Muscle layer of duodenum (tissue), 2 donors: Measurements from ENCODE around the gene FARP1.

Source experiments
- H3K27ac ChIP-seq: one replicate; pipeline ENCODE4 v1.7.0; 2013; ENCODE audit warnings: mild to moderate bottlenecking, low read length
- H3K27me3 ChIP-seq: one replicate; pipeline ENCODE4 v1.7.0; 2013; ENCODE audit warnings: low read depth, mild to moderate bottlenecking, control low read depth, low read length
- H3K36me3 ChIP-seq, 2 donors: one replicate each; pipeline ENCODE4 v1.7.0; 2013; ENCODE audit warnings: low read length in 2 of 2, control low read depth in 1 of 2, mild to moderate bottlenecking in 1 of 2; ENCODE audit not compliant: insufficient read depth in 2 of 2, control insufficient read depth in 1 of 2
- H3K4me1 ChIP-seq, 2 donors: one replicate each; pipeline ENCODE4 v1.7.0; 2013; ENCODE audit warnings: low read length in 2 of 2, mild to moderate bottlenecking in 2 of 2, control low read depth in 1 of 2, moderate library complexity in 1 of 2; ENCODE audit not compliant: insufficient read depth in 2 of 2, control insufficient read depth in 1 of 2
- H3K4me3 ChIP-seq, 2 donors: one replicate each; pipeline ENCODE4 v1.7.0; 2013; ENCODE audit warnings: low read length in 2 of 2, low read depth in 1 of 2, mild to moderate bottlenecking in 1 of 2
- H3K9me3 ChIP-seq, 2 donors: one replicate each; pipeline ENCODE4 v1.7.0; 2013; ENCODE audit warnings: low read length in 2 of 2, control low read depth in 1 of 2, mild to moderate bottlenecking in 1 of 2; ENCODE audit not compliant: control insufficient read depth in 1 of 2
- donor health status: healthy.

The FARP1 gene

DNA sequence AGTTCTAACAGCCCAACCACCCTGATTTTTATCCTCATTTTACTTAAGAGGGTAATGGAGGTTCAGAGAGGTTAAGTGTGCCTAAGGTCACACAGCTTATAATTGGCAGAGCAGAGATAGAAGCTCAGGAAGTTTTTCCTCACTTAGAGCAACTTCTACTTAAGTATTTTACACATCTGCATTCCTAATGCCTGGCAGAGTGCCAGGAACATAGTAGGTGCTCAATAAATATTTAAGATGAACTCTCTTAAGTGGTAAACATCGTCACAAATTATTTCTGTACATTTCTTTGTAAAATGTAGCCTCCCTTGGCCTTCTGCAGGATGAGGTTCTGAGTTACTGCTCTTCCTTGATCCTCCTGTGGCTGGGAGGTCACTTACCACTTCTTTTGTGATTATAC, 14.7 kb downstream of the FARP1 start:
- Histone ChIP-seq H3K4me1 (no peaks in the 10 kb centered on the region), H3K27me3 (no peaks in the 10 kb centered on the region), H3K27ac (no peak overlapping the region), H3K9me3 (no peaks in the 10 kb centered on the region), H3K36me3 (no peaks in the 10 kb centered on the region), H3K4me3 (no peak overlapping the region)

DNA sequence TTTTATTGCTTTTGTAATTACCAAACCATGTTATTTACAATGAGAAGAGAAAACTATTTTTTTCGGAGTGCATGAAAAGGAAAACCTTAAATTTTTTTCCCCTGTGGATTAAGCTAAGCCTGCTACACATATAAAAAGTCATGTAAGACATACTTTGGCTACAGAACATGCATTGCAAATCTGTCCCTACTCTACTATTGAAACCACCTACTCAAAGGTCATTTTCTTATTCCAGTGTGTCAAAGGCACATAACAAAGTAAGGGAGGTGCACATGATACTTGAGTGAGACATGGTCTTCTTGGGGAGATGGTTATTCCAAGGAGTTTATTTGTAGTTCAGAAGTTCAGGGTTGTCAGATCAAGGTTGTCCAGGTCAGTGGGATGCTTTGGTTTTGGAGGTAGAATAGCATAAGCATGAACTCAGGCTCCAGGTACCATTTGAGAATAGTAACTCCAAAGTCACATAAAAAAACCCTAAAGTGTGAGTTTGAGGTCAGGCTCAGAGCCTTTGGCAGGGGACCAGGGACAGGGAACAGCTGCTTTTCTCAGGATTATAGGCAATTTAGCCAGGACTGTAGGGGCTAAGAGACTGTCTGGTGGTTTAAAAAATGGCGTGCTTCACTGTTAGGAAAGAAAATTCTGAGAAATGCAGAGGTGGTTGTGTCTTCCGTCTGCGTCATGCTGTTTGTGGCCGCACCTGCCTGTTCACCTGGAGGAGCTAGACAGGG, 15.4 kb downstream of the FARP1 start:
- Histone ChIP-seq H3K9me3 (no peaks in the 10 kb centered on the region), H3K36me3 (no peaks in the 10 kb centered on the region), H3K4me3 (no peak overlapping the region), H3K27ac (no peak overlapping the region), H3K27me3 (no peaks in the 10 kb centered on the region), H3K4me1 (no peaks in the 10 kb centered on the region)

DNA sequence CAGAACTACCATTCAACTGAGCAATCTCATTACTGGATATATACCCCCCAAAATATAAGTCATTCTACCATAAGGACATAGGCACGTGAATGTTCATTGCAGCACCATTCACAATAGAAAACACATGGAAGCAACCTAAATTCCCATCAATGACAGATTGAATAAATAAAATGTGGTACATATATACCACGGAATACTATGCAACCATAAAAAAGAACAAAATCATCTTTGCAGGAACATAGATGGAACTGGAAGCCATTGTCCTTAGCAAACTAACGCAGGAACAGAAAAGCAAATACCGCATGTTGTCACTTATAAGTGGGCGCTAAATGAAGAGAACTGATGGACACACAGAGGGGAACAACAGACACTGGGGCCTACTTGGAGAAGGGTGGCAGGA, 20.0 kb downstream of the FARP1 start:
- no peaks in the 10 kb centered on the region for H3K36me3 ChIP-seq
- H3K9me3 ChIP-seq = no peaks in the 10 kb centered on the region
- no peak overlapping the region for H3K27ac ChIP-seq
- no peaks in the 10 kb centered on the region for H3K4me1 ChIP-seq
- H3K4me3 ChIP-seq = no peak overlapping the region
- H3K27me3 ChIP-seq = no peaks in the 10 kb centered on the region

DNA sequence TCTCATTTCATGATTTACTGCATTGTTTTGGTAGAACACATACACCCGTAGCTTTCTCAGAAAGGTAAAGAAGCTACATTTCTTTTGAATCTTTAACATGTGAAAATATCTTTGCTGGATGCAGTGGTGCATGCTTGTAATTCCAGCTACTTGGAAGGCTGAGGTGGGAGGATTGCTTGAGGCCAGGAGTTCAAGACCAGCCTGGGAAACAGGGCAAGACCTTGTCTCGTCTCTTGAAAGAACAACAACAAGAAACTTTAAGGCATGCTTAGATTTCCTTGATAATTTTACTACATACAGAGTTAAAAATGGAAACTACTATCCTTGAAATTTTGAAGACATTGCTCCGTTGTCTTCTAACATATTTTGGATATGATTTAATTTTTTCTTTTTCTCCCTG, 26.4 kb downstream of the FARP1 start:
- no peaks in the 10 kb centered on the region for H3K36me3 ChIP-seq
- peaks cover 8 to 28% of the 10 kb centered on the region in 2 donors for H3K4me1 ChIP-seq
- H3K9me3 ChIP-seq = no peaks in the 10 kb centered on the region
- no peak overlapping the region for H3K27ac ChIP-seq
- no peak overlapping the region for H3K4me3 ChIP-seq
- H3K27me3 ChIP-seq = no peaks in the 10 kb centered on the region

DNA sequence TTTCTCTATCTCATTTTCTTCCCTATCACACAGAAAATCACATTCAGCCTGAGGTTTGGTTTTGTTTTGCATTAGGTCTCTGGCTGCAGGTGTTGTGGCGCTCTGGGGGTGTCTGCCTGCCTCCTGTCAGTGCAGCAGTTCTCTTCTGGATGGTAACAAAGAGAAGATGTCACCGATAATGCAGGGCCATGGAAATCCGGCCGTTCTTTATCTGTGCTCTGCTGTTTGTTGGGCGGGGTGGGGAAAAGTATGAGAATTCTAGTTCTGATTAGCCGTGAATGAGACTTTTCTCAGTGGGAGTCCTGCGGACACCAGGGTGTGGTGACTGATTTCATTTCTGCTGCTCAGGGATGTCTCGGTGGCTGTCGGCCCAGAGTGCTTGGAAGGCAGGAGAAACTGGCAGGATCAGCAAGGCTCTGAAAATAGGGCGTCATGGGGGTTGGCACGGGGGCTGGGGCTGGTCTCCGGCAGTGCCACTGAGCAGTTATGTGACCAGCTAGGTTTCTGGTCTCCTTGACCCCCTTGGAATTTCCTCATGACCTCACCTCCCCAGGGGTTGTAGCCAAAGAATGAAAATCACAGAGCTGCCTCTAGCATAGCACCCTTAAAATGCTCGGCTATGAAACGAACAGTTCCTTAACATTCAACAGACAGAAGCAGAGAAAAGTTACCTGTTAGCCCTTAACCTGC, 29.2 kb downstream of the FARP1 start:
- H3K9me3 ChIP-seq = no peaks in the 10 kb centered on the region
- H3K4me3 ChIP-seq = peak overlapping the region in 1 of 2 donors; percentile 40
- H3K4me1 ChIP-seq = peaks cover 8 to 30% of the 10 kb centered on the region in 2 donors
- no peaks in the 10 kb centered on the region for H3K27me3 ChIP-seq
- no peaks in the 10 kb centered on the region for H3K36me3 ChIP-seq
- H3K27ac ChIP-seq = peak overlapping the region; percentile 26

DNA sequence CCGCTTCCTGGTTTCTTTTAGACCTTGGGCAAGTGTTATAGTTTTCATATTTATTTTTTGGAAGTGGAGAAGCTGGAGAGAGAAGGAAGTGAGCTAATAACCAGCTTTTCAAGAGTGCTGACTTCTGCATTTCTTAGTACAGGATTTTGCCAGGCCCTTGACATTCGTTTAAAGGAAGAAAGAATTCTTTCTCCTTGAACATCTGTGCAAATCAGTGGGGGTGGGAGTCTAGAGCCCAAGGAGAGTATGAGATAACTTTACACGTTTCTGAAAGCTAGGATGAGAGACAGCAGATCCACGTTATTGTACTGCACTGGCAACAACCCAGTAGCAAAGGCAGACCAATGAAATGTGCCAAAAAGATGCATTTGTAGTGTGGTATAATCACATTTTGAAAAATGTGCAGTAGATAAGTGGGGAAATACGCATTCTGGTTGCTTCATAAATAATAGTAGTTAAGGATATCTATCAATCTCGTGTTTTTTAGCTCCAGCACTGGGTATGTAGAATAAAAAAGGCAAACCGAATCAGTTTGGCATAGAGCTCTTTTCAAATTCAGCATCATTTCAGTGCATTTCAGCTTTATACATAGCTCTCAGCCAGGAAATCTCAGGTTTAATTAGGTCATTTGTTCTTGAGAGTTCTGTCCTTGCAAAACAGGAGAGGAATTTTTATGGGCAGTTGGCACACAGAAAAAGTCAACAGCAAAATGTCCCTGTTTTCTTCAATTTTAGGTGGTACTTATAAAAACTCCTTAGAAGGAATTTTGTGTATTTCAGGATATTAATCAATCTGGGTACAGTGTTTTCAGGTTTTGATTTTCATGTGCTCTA, 29.9 kb downstream of the FARP1 start:
- Histone ChIP-seq H3K4me1 (peaks cover 8 to 30% of the 10 kb centered on the region in 2 donors), H3K4me3 (peak overlapping the region in 1 of 2 donors; percentile 40)

DNA sequence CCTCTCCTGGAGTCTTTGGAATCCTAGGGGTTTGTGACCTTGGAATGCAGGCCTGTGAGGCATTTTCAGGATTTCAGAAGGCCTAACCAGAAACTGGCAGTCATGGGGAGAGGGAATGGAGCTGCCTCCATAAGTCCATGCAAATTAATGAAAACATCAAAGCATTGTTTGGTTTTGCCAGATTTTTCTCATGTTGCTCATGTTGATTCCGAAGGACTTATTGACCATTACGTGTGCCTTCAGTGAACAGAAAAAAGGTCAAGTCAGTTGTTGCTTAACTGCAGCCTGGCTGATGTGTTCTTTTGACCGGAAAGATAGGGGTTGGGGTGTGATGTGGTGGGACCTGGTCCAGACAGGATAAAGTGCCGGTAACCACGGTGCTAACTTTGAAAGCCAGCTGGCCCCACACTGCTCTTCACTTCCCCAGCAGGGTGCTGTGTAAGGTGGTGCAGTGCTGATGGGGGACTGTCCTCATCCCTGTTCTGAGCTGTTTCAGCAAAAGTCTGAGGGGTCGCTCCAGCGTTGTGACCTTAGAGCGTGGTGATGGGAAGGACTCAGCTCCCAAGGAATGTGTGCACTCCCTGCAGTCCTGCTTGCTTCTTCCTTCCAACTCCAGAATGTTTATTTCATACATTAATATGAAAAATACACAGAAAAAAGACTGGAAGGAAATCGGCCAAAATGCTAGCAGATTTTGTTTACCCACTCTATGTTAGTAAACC, 30.7 kb downstream of the FARP1 start:
- peaks cover 8 to 30% of the 10 kb centered on the region in 2 donors for H3K4me1 ChIP-seq
- peak overlapping the region; percentile 26 for H3K27ac ChIP-seq

More for the DNA sequence above, 29.9 kb downstream of the FARP1 start:
- H3K36me3 ChIP-seq = no peaks in the 10 kb centered on the region
- H3K9me3 ChIP-seq = no peaks in the 10 kb centered on the region
- no peaks in the 10 kb centered on the region for H3K27me3 ChIP-seq
- peak overlapping the region; percentile 26 for H3K27ac ChIP-seq

DNA sequence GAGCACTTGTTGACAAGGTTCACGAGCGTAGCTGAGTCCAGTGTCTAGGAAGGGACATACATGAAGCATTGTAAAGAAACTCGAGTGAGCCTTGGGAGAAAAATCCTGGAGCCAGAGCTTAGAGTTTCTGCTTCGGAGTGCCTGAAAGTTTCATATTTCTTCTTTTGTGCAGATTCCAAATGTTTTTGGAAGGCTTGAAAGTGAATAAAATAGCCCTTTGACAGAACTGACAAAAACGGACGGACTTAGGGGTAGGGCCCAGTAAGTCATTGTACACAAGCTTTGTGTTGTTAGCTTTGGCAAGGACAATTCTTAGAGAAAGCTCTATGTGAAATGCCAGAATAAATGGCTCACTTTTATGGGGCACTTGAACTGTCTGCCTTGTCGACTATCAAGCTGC, 31.4 kb downstream of the FARP1 start:
- Histone ChIP-seq H3K36me3 (no peaks in the 10 kb centered on the region), H3K4me3 (no peak overlapping the region), H3K27me3 (no peaks in the 10 kb centered on the region), H3K27ac (no peak overlapping the region), H3K9me3 (no peaks in the 10 kb centered on the region), H3K4me1 (peaks cover 8 to 30% of the 10 kb centered on the region in 2 donors)

More for the DNA sequence above, 30.7 kb downstream of the FARP1 start:
- Histone ChIP-seq H3K4me3 (no peak overlapping the region), H3K9me3 (no peaks in the 10 kb centered on the region), H3K36me3 (no peaks in the 10 kb centered on the region), H3K27me3 (no peaks in the 10 kb centered on the region)

DNA sequence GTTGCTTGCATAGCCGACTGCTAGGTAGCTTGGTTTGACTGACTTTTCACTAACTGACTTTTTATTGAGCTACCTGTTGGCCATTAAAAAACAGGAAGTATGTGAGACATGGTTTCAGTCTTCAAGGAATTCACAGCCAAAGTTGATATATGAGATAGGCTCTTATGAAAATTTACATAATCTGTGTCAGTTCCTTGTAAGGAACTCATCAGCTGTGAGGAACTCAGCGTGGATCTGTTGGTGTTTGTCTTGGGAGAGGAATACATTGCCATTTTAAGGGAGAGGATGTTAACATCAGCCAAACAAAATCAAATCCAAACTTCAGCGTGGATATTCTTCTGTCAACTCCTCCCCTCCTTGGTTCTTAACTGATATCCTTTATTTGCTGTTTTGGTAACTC, 32.1 kb downstream of the FARP1 start:
- no peak overlapping the region for H3K4me3 ChIP-seq
- peaks cover 8 to 30% of the 10 kb centered on the region in 2 donors for H3K4me1 ChIP-seq
- no peaks in the 10 kb centered on the region for H3K36me3 ChIP-seq
- no peak overlapping the region for H3K27ac ChIP-seq
- no peaks in the 10 kb centered on the region for H3K9me3 ChIP-seq
- no peaks in the 10 kb centered on the region for H3K27me3 ChIP-seq

DNA sequence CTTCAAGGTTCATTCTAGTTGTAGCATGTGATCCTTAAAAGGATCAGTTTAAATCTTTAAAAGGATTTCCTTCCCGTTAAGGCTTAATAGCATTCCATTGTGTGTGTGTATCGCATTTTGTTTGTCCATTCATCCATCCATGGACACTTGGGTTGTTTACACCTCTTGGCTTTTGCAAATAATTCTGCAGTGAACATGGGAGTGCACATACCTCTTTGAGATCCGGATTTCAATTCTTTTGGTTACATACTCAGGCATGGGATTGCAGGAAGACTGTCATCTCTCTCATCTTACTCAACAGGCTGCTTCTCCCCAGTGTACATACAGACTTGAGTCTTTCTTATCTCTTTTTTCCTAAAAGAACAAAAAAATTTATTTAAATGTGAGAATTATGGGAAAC, 32.9 kb downstream of the FARP1 start:
- Histone ChIP-seq H3K27ac (no peak overlapping the region), H3K9me3 (no peaks in the 10 kb centered on the region), H3K4me3 (no peak overlapping the region), H3K4me1 (peaks cover 8 to 30% of the 10 kb centered on the region in 2 donors), H3K36me3 (no peaks in the 10 kb centered on the region), H3K27me3 (no peaks in the 10 kb centered on the region)
